ENCODE results near the gene GALM. TPM values are rescaled to one million over a fixed set of nuclear protein-coding genes. Genes with fewer than 3 reads are reported as not detected.

GALM gene
- total and polyA plus RNA-seq, 2 donors (not counting 1 experiment from before 2014, with no cell fraction given), result 14.7 to 51.4 TPM

DNA sequence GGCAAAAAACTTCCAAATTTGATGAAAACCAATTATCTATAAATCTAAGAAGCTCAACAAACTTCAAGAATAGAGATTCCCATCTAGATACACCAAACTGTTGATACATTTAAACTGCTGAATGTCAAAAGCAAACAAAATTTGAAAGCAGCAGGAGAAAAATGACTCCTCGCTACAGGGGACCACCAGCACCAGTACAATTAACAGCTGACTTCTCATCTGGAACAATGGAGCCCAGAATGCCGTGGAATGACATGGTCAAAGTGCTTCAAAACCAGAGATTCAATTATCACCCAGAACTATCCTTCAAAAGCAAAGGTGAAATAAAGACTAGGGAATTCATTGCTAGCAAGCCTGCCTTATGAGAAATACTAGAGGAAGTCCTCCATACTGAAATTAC lies 73.6 kb downstream of the GALM start:
- no peaks in the 10 kb centered on the region for H3K4me1 ChIP-seq (ENCODE audit: control insufficient read depth, extremely low read depth, insufficient read depth, low read length)
- no peaks in the 10 kb centered on the region for H3K27me3 ChIP-seq (ENCODE audit: control insufficient read depth, insufficient read depth, low read length)
- TF ChIP-seq, protein P1, sequence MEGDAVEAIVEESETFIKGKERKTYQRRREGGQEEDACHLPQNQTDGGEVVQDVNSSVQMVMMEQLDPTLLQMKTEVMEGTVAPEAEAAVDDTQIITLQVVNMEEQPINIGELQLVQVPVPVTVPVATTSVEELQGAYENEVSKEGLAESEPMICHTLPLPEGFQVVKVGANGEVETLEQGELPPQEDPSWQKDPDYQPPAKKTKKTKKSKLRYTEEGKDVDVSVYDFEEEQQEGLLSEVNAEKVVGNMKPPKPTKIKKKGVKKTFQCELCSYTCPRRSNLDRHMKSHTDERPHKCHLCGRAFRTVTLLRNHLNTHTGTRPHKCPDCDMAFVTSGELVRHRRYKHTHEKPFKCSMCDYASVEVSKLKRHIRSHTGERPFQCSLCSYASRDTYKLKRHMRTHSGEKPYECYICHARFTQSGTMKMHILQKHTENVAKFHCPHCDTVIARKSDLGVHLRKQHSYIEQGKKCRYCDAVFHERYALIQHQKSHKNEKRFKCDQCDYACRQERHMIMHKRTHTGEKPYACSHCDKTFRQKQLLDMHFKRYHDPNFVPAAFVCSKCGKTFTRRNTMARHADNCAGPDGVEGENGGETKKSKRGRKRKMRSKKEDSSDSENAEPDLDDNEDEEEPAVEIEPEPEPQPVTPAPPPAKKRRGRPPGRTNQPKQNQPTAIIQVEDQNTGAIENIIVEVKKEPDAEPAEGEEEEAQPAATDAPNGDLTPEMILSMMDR (conservative IDR thresholded peaks at IDR 0.05 in 1 of 2, IDR thresholded peaks at IDR 0.05 in 1 of 2; ENCODE audit: low read depth in 1 of 2, low read length in 2 of 2), result no peak
- no peak for TF ChIP-seq EZH2 (IDR thresholded peaks at IDR 0.05; ENCODE audit: low read length, missing control alignments)
- peaks cover 9% of the 10 kb centered on the region for H3K36me3 ChIP-seq (ENCODE audit: control insufficient read depth, insufficient read depth, low read length)
- no peaks in the 10 kb centered on the region for H4K20me1 ChIP-seq (ENCODE audit: control insufficient read depth, extremely low read depth, insufficient read depth, low read length)
- no peak overlapping the region for H3K9ac ChIP-seq (ENCODE audit: insufficient read depth, low read length)
- H3K4me2 ChIP-seq (ENCODE audit: extremely low read depth, insufficient read depth, low read length), result no peak overlapping the region
- no peak for DNase-seq (ENCODE audit: low read depth in 2 of 2)
- no peak overlapping the region for H3K4me3 ChIP-seq (replicated peaks in 1 of 4; ENCODE audit: control extremely low read depth in 1 of 4, insufficient read depth in 1 of 4, low read depth in 3 of 4, low read length in 4 of 4)
- peaks cover 15% of the 10 kb centered on the region for H3K79me2 ChIP-seq (ENCODE audit: control insufficient read depth, insufficient read depth, low read length)
- no peak overlapping the region for H3K27ac ChIP-seq (ENCODE audit: insufficient read depth, low read length)
- no peaks in the 10 kb centered on the region for H3K9me3 ChIP-seq (ENCODE audit: control insufficient read depth, insufficient read depth, low read depth, low read length)
- no peak overlapping the region for H2AFZ ChIP-seq (ENCODE audit: low read length)

DNA sequence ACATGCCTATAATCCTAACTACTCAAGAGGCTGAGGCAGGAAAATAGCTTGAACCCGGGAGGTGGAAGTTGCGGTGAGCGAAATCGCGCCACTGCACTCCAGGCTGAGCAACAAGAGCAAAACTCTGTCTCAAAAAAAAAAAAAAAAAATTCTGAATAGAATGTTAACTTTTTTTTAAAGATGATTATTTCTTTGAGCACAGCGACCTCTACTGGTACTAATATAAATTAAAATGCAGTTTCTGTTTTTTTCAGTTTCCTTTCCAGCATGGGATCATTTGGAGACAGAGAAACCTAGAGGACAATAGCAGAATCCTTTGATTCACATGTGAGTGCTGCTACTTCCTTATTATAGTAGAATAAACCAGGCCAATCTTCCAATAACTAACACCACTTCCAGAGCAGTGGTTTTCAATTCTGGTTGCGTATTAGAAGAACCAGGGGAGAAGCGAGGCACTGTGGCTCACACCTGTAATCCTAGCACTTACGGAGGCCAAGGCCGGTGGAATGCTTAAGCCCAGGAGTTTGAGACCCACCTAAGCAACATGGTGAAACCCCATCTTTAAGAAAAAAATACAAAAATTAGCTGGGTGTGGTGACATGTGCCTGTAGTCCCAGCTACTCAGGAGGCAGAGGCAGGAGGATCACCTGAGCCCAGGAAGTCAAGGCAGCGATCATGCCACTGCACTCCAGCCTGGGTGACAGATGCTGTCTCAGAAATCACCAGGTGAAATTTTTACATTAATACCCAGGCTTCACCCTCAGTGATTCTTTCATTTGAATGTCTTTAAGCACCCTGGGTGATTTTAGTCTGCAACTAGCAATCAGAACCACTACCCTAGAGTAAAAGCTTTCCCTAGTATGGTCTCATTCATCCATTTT lies 75.2 kb downstream of the GALM start:
- Histone ChIP-seq H4K20me1 (ENCODE audit: control insufficient read depth, extremely low read depth, insufficient read depth, low read length) (no peaks in the 10 kb centered on the region), H3K9ac (ENCODE audit: insufficient read depth, low read length) (no peak overlapping the region), H3K27me3 (ENCODE audit: control insufficient read depth, insufficient read depth, low read length) (no peaks in the 10 kb centered on the region), H3K4me3 (replicated peaks in 1 of 4; ENCODE audit: control extremely low read depth in 1 of 4, insufficient read depth in 1 of 4, low read depth in 3 of 4, low read length in 4 of 4) (no peak overlapping the region), H3K27ac (ENCODE audit: insufficient read depth, low read length) (no peak overlapping the region), H3K4me1 (ENCODE audit: control insufficient read depth, extremely low read depth, insufficient read depth, low read length) (peaks cover 2% of the 10 kb centered on the region), H3K4me2 (ENCODE audit: extremely low read depth, insufficient read depth, low read length) (no peak overlapping the region), H3K9me3 (ENCODE audit: control insufficient read depth, insufficient read depth, low read depth, low read length) (no peaks in the 10 kb centered on the region), H3K36me3 (ENCODE audit: control insufficient read depth, insufficient read depth, low read length) (peaks cover 14% of the 10 kb centered on the region), H2AFZ (ENCODE audit: low read length) (no peak overlapping the region), H3K79me2 (ENCODE audit: control insufficient read depth, insufficient read depth, low read length) (peaks cover 26% of the 10 kb centered on the region)
- DNase-seq (ENCODE audit: low read depth in 2 of 2), result peak; percentile 24 to 61
- TF ChIP-seq, protein P1 (conservative IDR thresholded peaks at IDR 0.05 in 1 of 2, IDR thresholded peaks at IDR 0.05 in 1 of 2; ENCODE audit: low read depth in 1 of 2, low read length in 2 of 2), result peak in 1 of 2 donors; percentile 24
- no peak for TF ChIP-seq EZH2 (IDR thresholded peaks at IDR 0.05; ENCODE audit: low read length, missing control alignments)

DNA sequence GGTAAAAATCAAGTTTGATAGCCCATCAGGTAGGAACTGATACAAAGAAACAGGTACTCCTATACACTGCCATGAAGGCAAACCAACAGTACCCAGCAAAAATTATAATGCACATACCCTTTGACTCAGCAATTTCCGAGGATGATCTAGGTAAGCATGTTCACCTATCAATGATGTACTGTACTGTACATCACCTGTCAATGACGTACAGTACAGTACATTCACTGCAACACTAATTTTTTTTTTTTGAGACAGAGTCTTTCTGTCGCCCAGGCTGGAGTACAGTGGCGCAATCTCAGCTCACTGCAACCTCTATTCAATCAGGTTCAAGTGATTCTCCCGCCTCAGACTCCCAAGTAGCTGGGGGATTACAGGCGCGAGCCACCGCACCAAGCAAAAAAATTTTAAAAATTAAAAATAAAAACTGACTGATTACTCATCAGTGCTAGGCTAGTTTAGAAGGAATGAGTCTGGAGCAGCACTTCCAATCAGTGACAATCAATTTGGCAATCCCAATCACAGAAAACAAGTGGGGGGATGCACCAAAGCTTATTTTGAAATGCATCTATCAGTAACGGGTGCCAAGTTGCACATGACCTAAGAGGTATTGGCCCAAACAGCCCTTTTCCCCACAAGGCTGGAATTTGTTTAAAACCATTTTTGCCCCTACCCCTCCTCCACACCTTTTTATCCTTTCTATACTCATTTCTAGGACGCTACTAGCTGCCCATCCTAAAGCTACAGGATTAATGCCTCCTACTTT lies 77.1 kb downstream of the GALM start:
- Histone ChIP-seq H2AFZ (ENCODE audit: low read length) (no peak overlapping the region), H3K9ac (ENCODE audit: insufficient read depth, low read length) (no peak overlapping the region), H3K36me3 (ENCODE audit: control insufficient read depth, insufficient read depth, low read length) (peaks cover 15% of the 10 kb centered on the region), H4K20me1 (ENCODE audit: control insufficient read depth, extremely low read depth, insufficient read depth, low read length) (no peaks in the 10 kb centered on the region), H3K4me2 (ENCODE audit: extremely low read depth, insufficient read depth, low read length) (no peak overlapping the region), H3K4me3 (replicated peaks in 1 of 4; ENCODE audit: control extremely low read depth in 1 of 4, insufficient read depth in 1 of 4, low read depth in 3 of 4, low read length in 4 of 4) (no peak overlapping the region), H3K4me1 (ENCODE audit: control insufficient read depth, extremely low read depth, insufficient read depth, low read length) (peaks cover 2% of the 10 kb centered on the region), H3K79me2 (ENCODE audit: control insufficient read depth, insufficient read depth, low read length) (peaks cover 45% of the 10 kb centered on the region), H3K27me3 (ENCODE audit: control insufficient read depth, insufficient read depth, low read length) (no peaks in the 10 kb centered on the region), H3K27ac (ENCODE audit: insufficient read depth, low read length) (no peak overlapping the region), H3K9me3 (ENCODE audit: control insufficient read depth, insufficient read depth, low read depth, low read length) (no peaks in the 10 kb centered on the region)
- no peak for DNase-seq (ENCODE audit: low read depth in 2 of 2)
- TF ChIP-seq, protein P1 (conservative IDR thresholded peaks at IDR 0.05 in 1 of 2, IDR thresholded peaks at IDR 0.05 in 1 of 2; ENCODE audit: low read depth in 1 of 2, low read length in 2 of 2), result no peak
- TF ChIP-seq EZH2 (IDR thresholded peaks at IDR 0.05; ENCODE audit: low read length, missing control alignments), result no peak
